Keratinocyte (primary cell): ENCODE results near the gene ICAM4. TPM values are rescaled to one million over a fixed set of nuclear protein-coding genes. Genes with fewer than 3 reads are reported as not detected.

Experiments
- DNase-seq: peaks from one replicate; pipeline ENCODE4 v3.0.0-alpha.2; 2011; ENCODE audit warnings: low read depth, missing footprints, low spot score
- FAIRE-seq: peaks from 2 replicates; lab custom pipeline; 2011; peaks lifted over from hg19 to GRCh38; lab: Jason Lieb, UNC
- H2AFZ ChIP-seq: 2 replicates; pipeline ENCODE4 v1.6.0; 2012; ENCODE audit warnings: low read length, control low read depth, inconsistent platforms; ENCODE audit not compliant: control insufficient read depth
- H3K27ac ChIP-seq: 2 replicates; pipeline ENCODE4 v1.5.1; 2011; ENCODE audit warnings: low read length; ENCODE audit not compliant: control insufficient read depth, insufficient read depth
- H3K27me3 ChIP-seq: 3 replicates; pipeline ENCODE4 v1.6.0; 2011; ENCODE audit warnings: low read length; ENCODE audit not compliant: control insufficient read depth, insufficient read depth; ENCODE audit errors: extremely low read depth
- H3K36me3 ChIP-seq, 2 experiments: 2 replicates in 1 of 2; 3 replicates in 1 of 2; pipeline ENCODE4 v1.5.1; 2011; ENCODE audit warnings: low read length in 2 of 2, mild to moderate bottlenecking in 1 of 2; ENCODE audit not compliant: control insufficient read depth in 2 of 2, insufficient read depth in 2 of 2; ENCODE audit errors: extremely low read depth in 1 of 2
- H3K4me1 ChIP-seq: 3 replicates; pipeline ENCODE4 v1.5.1; 2011; ENCODE audit warnings: low read length; ENCODE audit not compliant: control insufficient read depth, insufficient read depth; ENCODE audit errors: extremely low read depth
- H3K4me2 ChIP-seq: 3 replicates; pipeline ENCODE4 v1.6.0; 2011; ENCODE audit warnings: low read depth, low read length; ENCODE audit not compliant: control insufficient read depth, insufficient read depth; ENCODE audit errors: extremely low read depth
- H3K4me3 ChIP-seq, 3 experiments: fragments of 200-600 bp in 1 of 3; sonication (generic) in 1 of 3; 2 replicates in 2 of 3; 3 replicates in 1 of 3; pipeline ENCODE4 v1.5.1; 2011 to 2016; ENCODE audit warnings: low read length in 3 of 3, mild to moderate bottlenecking in 3 of 3, control low read depth in 2 of 3, inconsistent platforms in 1 of 3, low read depth in 1 of 3, mixed read lengths in 1 of 3, mixed run types in 1 of 3, moderate library complexity in 1 of 3; ENCODE audit not compliant: control insufficient read depth in 2 of 3, insufficient read depth in 2 of 3; ENCODE audit errors: extremely low read depth in 1 of 3
- H3K79me2 ChIP-seq: 2 replicates; pipeline ENCODE4 v1.6.0; 2012; ENCODE audit warnings: low read length; ENCODE audit not compliant: control insufficient read depth, insufficient read depth
- H3K9ac ChIP-seq: 3 replicates; pipeline ENCODE4 v1.6.0; 2011; ENCODE audit warnings: low read length; ENCODE audit not compliant: control insufficient read depth, insufficient read depth; ENCODE audit errors: extremely low read depth
- H3K9me1 ChIP-seq: 3 replicates; pipeline ENCODE4 v1.6.0; 2011; ENCODE audit warnings: low read length; ENCODE audit not compliant: control insufficient read depth, insufficient read depth; ENCODE audit errors: extremely low read depth
- H3K9me3 ChIP-seq: 2 replicates; pipeline ENCODE4 v1.5.1; 2012; ENCODE audit warnings: low read depth, low read length; ENCODE audit not compliant: control insufficient read depth
- H4K20me1 ChIP-seq: 3 replicates; pipeline ENCODE4 v1.6.0; 2011; ENCODE audit warnings: low read length; ENCODE audit not compliant: control insufficient read depth, insufficient read depth; ENCODE audit errors: extremely low read depth
- CTCF ChIP-seq, 3 experiments: IDR thresholded peaks in 1 of 3; conservative IDR thresholded peaks in 1 of 3; optimal IDR thresholded peaks in 1 of 3; 2 replicates in 2 of 3; 3 replicates in 1 of 3; pipeline versions ENCODE3 to v1.5.1; 2011; ENCODE audit warnings: low read length in 3 of 3, mild to moderate bottlenecking in 3 of 3, moderate library complexity in 2 of 3, control low read depth in 1 of 3, inconsistent platforms in 1 of 3; ENCODE audit not compliant: insufficient read depth in 2 of 3; ENCODE audit errors: extremely low read depth in 1 of 3
- EZH2 ChIP-seq: IDR thresholded peaks from one replicate; pipeline ENCODE4 v1.6.1; 2012; ENCODE audit warnings: inconsistent platforms, mild to moderate bottlenecking, low read length, moderate library complexity
- dilution Hi-C: fragments of 300-500 bp; cut with MboI; formaldehyde crosslinking; loops from one replicate; pipeline ENCODE4 v1.7.0; 2020; ENCODE audit warnings: low sequenced_read_pairs; ENCODE audit not compliant: extremely low pct_ligation_motif_present
- polyA plus RNA-seq, 5 experiments: library from polyadenylated mRNA; depleted of rRNA in 3 of 5; stranded (reverse) in 3 of 5; stranded (forward) in 1 of 5; unstranded in 1 of 5; fragments of >200 nt; gene quantifications; 1 replicate in 1 of 5; 2 replicates in 3 of 5; 3 replicates in 1 of 5; pipeline versions ENCODE4 v1.2.1 to v1.2.3, GENCODE V29; 2011 to 2012; ENCODE audit warnings: missing spikeins in 2 of 5, low read depth in 1 of 5, low replicate concordance in 1 of 5

Gene ICAM4
- polyA plus RNA-seq, 1 donor (not counting 4 experiments of a cell fraction or from before 2014, with no cell fraction given) = 0.25 TPM

GRCh38 chr19:10259162-10259905 lies 27.4 kb upstream of the ICAM4 start:
- dilution Hi-C loops = no loop called here
- peak overlapping the region; percentile 44 for H3K4me2 ChIP-seq
- H3K4me3 ChIP-seq = no peak overlapping the region
- H3K36me3 ChIP-seq = peaks cover 22 to 28% of the 10 kb centered on the region in 2 experiments
- peak overlapping the region; percentile 60 for H3K9ac ChIP-seq
- no peaks in the 10 kb centered on the region for H3K79me2 ChIP-seq
- H3K4me1 ChIP-seq = peaks cover 23% of the 10 kb centered on the region
- FAIRE-seq (no peak), DNase-seq (peak; percentile 82)
- no peaks in the 10 kb centered on the region for H3K9me3 ChIP-seq
- peak overlapping the region; percentile 56 for H3K27ac ChIP-seq
- TF ChIP-seq CTCF (optimal IDR thresholded peaks at IDR 0.05 in 1 of 3, IDR thresholded peaks at IDR 0.05 in 1 of 3, conservative IDR thresholded peaks at IDR 0.05 in 1 of 3; ENCODE audit: extremely low read depth in 1 of 3, insufficient read depth in 2 of 3, low read length in 3 of 3) (peak; percentile 75 to 82 (median 81)), EZH2 (no peak)
- H3K9me1 ChIP-seq = no peaks in the 10 kb centered on the region
- H4K20me1 ChIP-seq = no peaks in the 10 kb centered on the region
- no peak overlapping the region for H2AFZ ChIP-seq
- H3K27me3 ChIP-seq = no peaks in the 10 kb centered on the region

- peak; percentile 66 for FAIRE-seq
- peak overlapping the region; percentile 56 for H3K27ac ChIP-seq
- H3K4me2 ChIP-seq = peak overlapping the region; percentile 44
- H2AFZ ChIP-seq = no peak overlapping the region
- H3K36me3 ChIP-seq = peaks cover 16 to 22% of the 10 kb centered on the region in 2 experiments
- no peaks in the 10 kb centered on the region for H3K79me2 ChIP-seq
- TF ChIP-seq EZH2 = no peak
- no peak for TF ChIP-seq CTCF (optimal IDR thresholded peaks at IDR 0.05 in 1 of 3, IDR thresholded peaks at IDR 0.05 in 1 of 3, conservative IDR thresholded peaks at IDR 0.05 in 1 of 3; ENCODE audit: extremely low read depth in 1 of 3, insufficient read depth in 2 of 3, low read length in 3 of 3)
- H3K9me3 ChIP-seq = no peaks in the 10 kb centered on the region
- H3K9ac ChIP-seq = peak overlapping the region; percentile 60
- H3K4me3 ChIP-seq = no peak overlapping the region
- peak; percentile 68 for DNase-seq
- no peaks in the 10 kb centered on the region for H3K9me1 ChIP-seq
- H3K27me3 ChIP-seq = no peaks in the 10 kb centered on the region
- dilution Hi-C loops = no loop called here
- peaks cover 23% of the 10 kb centered on the region for H3K4me1 ChIP-seq
- H4K20me1 ChIP-seq = no peaks in the 10 kb centered on the region
Measured at GRCh38 chr19:10260141-10260584, 26.6 kb upstream of the ICAM4 start.
